HAP-1 (cell line): ENCODE measurements around the gene SLC44A4.
"Not testable (repeated sequence)": the region's sequence is repeated elsewhere in the genome, so short reads cannot be mapped to it uniquely, and the experiment has no call there.

Source experiments
- DNase-seq, 2 experiments: peaks; one replicate each; pipeline ENCODE4 v3.0.0-alpha.2; 2016 to 2020; ENCODE audit warnings: low spot score in 2 of 2
- H3K27me3 ChIP-seq: fragments of 250-450 bp; sonication (Bioruptor Pico); 2 replicates; pipeline ENCODE4 v1.5.1; 2020; ENCODE audit warnings: low read depth, mild to moderate bottlenecking, moderate library complexity
- H3K36me3 ChIP-seq: fragments of 250-450 bp; sonication (Bioruptor Pico); replicated peaks from 2 replicates; pipeline ENCODE4 v1.5.1; 2020; ENCODE audit warnings: mild to moderate bottlenecking
- H3K4me1 ChIP-seq: fragments of 250-450 bp; sonication (Bioruptor Pico); 2 replicates; pipeline ENCODE4 v1.5.1; 2020; ENCODE audit warnings: mild to moderate bottlenecking
- H3K4me3 ChIP-seq: fragments of 250-450 bp; sonication (Bioruptor Pico); 2 replicates; pipeline ENCODE4 v1.5.1; 2020; ENCODE audit warnings: mild to moderate bottlenecking, moderate library complexity
- H3K9me3 ChIP-seq: fragments of 250-450 bp; sonication (Bioruptor Pico); 2 replicates; pipeline ENCODE4 v1.5.1; 2020; ENCODE audit warnings: mild to moderate bottlenecking, moderate library complexity
- in situ Hi-C: fragments of 300-500 bp; cut with MboI; formaldehyde crosslinking; loops from 3 replicates; pipeline ENCODE4 v1.14.3; 2020; ENCODE audit warnings: low sequenced_read_pairs, inconsistent platforms, mixed read lengths

The SLC44A4 gene

GRCh38 chr6:31878726-31879125 lies at the start of gene SLC44A4:
TSS of gene SLC44A4 (minus strand) at chr6:31878997. CDS start at chr6:31878980, 17 bp downstream.
- no peaks in the 10 kb centered on the region for H3K9me3 ChIP-seq
- in situ Hi-C loops: no loop called here
- no peaks in the 10 kb centered on the region for H3K4me1 ChIP-seq
- DNase-seq: no peak
- H3K4me3 ChIP-seq: no peak within 1 kb of the TSS
- H3K36me3 ChIP-seq: peaks cover 38% of the 10 kb centered on the region
- no peaks in the 10 kb centered on the region for H3K27me3 ChIP-seq

- Histone ChIP-seq H3K36me3 (no peaks in the 10 kb centered on the region), H3K4me1 (no peaks in the 10 kb centered on the region)
- in situ Hi-C loops: no loop called here
Observed at GRCh38 chr6:31928672-31928939, 49.8 kb upstream of the SLC44A4 start.

GRCh38 chr6:31927863-31928671 lies 49.3 kb upstream of the SLC44A4 start:
- in situ Hi-C loops: no loop called here

More at GRCh38 chr6:31928672-31928939, 49.8 kb upstream of the SLC44A4 start:
- no peak for DNase-seq
- Histone ChIP-seq H3K27me3 (peaks cover 3% of the 10 kb centered on the region; the same call in 1 of the 2 replicates), H3K9me3 (no peaks in the 10 kb centered on the region), H3K4me3 (no peak overlapping the region)

GRCh38 chr6:31927242-31927862 lies 48.6 kb upstream of the SLC44A4 start, which contains the start of gene C2:
TSS of gene C2 (plus strand) at chr6:31927717. CDS start at chr6:31927753, 36 bp downstream.
- no peak for DNase-seq
- Histone ChIP-seq H3K36me3 (no peaks in the 10 kb centered on the region), H3K27me3 (peaks cover 3% of the 10 kb centered on the region; the same call in 1 of the 2 replicates), H3K4me3 (no peak within 1 kb of the TSS), H3K4me1 (no peaks in the 10 kb centered on the region), H3K9me3 (no peaks in the 10 kb centered on the region)
- in situ Hi-C loops: no loop called here

More at GRCh38 chr6:31927863-31928671, 49.3 kb upstream of the SLC44A4 start:
- Histone ChIP-seq H3K4me1 (no peaks in the 10 kb centered on the region), H3K9me3 (no peaks in the 10 kb centered on the region), H3K4me3 (no peak overlapping the region), H3K27me3 (peaks cover 3% of the 10 kb centered on the region; the same call in 1 of the 2 replicates), H3K36me3 (no peaks in the 10 kb centered on the region)
- DNase-seq: no peak

GRCh38 chr6:31922942-31923341 lies 44.1 kb upstream of the SLC44A4 start:
- H3K27me3 ChIP-seq: peaks cover 3% of the 10 kb centered on the region; the same call in 1 of the 2 replicates
- no peaks in the 10 kb centered on the region for H3K9me3 ChIP-seq
- no peaks in the 10 kb centered on the region for H3K4me1 ChIP-seq
- no peaks in the 10 kb centered on the region for H3K36me3 ChIP-seq
- in situ Hi-C loops: no loop called here
- no peak overlapping the region for H3K4me3 ChIP-seq
- no peak for DNase-seq

GRCh38 chr6:31920811-31921210 lies 42.0 kb upstream of the SLC44A4 start:
- Histone ChIP-seq H3K9me3 (no peaks in the 10 kb centered on the region), H3K4me1 (no peaks in the 10 kb centered on the region), H3K27me3 (no peaks in the 10 kb centered on the region), H3K4me3 (no peak overlapping the region), H3K36me3 (no peaks in the 10 kb centered on the region)
- no peak for DNase-seq
- in situ Hi-C loops: no loop called here

GRCh38 chr6:31919624-31920303 lies 41.0 kb upstream of the SLC44A4 start:
- in situ Hi-C loops: no loop called here
- Histone ChIP-seq H3K36me3 (no peaks in the 10 kb centered on the region), H3K4me3 (no peak overlapping the region), H3K9me3 (no peaks in the 10 kb centered on the region), H3K4me1 (no peaks in the 10 kb centered on the region), H3K27me3 (no peaks in the 10 kb centered on the region)
- DNase-seq: no peak

- Histone ChIP-seq H3K27me3 (no peaks in the 10 kb centered on the region), H3K36me3 (no peaks in the 10 kb centered on the region), H3K4me3 (no peak overlapping the region), H3K9me3 (no peaks in the 10 kb centered on the region), H3K4me1 (no peaks in the 10 kb centered on the region)
- DNase-seq: no peak
- in situ Hi-C loops: no loop called here
Observed at GRCh38 chr6:31918069-31918720, 39.4 kb upstream of the SLC44A4 start.

- Histone ChIP-seq H3K36me3 (no peaks in the 10 kb centered on the region), H3K27me3 (no peaks in the 10 kb centered on the region), H3K9me3 (no peaks in the 10 kb centered on the region), H3K4me3 (no peak overlapping the region), H3K4me1 (no peaks in the 10 kb centered on the region)
- no peak for DNase-seq
- in situ Hi-C loops: no loop called here
Observed at GRCh38 chr6:31915756-31916155, 37.0 kb upstream of the SLC44A4 start.

- in situ Hi-C loops: no loop called here
- H3K4me1 ChIP-seq: no peaks in the 10 kb centered on the region
- no peaks in the 10 kb centered on the region for H3K27me3 ChIP-seq
- H3K36me3 ChIP-seq: no peaks in the 10 kb centered on the region
- DNase-seq: no peak
- H3K9me3 ChIP-seq: no peaks in the 10 kb centered on the region
- H3K4me3 ChIP-seq: no peak overlapping the region
Observed at GRCh38 chr6:31915351-31915750, 36.6 kb upstream of the SLC44A4 start.

- Histone ChIP-seq H3K27me3 (no peaks in the 10 kb centered on the region), H3K9me3 (no peaks in the 10 kb centered on the region), H3K36me3 (no peaks in the 10 kb centered on the region), H3K4me1 (no peaks in the 10 kb centered on the region), H3K4me3 (no peak overlapping the region)
- no peak for DNase-seq
- in situ Hi-C loops: no loop called here
Observed at GRCh38 chr6:31911826-31912585, 33.2 kb upstream of the SLC44A4 start.

GRCh38 chr6:31909298-31909697 lies 30.5 kb upstream of the SLC44A4 start:
- not testable (repeated sequence) for DNase-seq, H3K4me3 ChIP-seq, H3K9me3 ChIP-seq, H3K4me1 ChIP-seq, H3K27me3 ChIP-seq, H3K36me3 ChIP-seq
- in situ Hi-C loops: loop anchor here (5.0 kb wide), 1 partner anchor 43 kb away; no protein-coding TSS in a partner anchor

- no peak for DNase-seq
- H3K36me3 ChIP-seq: no peaks in the 10 kb centered on the region
- H3K27me3 ChIP-seq: no peaks in the 10 kb centered on the region
- no peaks in the 10 kb centered on the region for H3K9me3 ChIP-seq
- in situ Hi-C loops: loop anchor here (5.0 kb wide), 1 partner anchor 44 kb away; no protein-coding TSS in a partner anchor
- H3K4me3 ChIP-seq: no peak overlapping the region
- H3K4me1 ChIP-seq: no peaks in the 10 kb centered on the region
Observed at GRCh38 chr6:31908791-31909190, 30.0 kb upstream of the SLC44A4 start.
